COLO829 (cell line): ENCODE measurements around the gene TNFAIP8L3.
"Not testable (repeated sequence)": the region's sequence is repeated elsewhere in the genome, so short reads cannot be mapped to it uniquely, and the experiment has no call there.

ENCODE experiments used
- DNase-seq: peaks from one replicate; pipeline ENCODE4 v3.0.0; 2012; ENCODE audit warnings: low spot score

Gene TNFAIP8L3

GRCh38 chr15:51094606-51095569 lies at the start of gene TNFAIP8L3:
Gene TNFAIP8L3, minus strand, starts transcription at chr15:51094906. Its CDS starts 311 bp downstream, at chr15:51094595.
- no peak for DNase-seq

GRCh38 chr15:51144021-51144532 lies 49.4 kb upstream of the TNFAIP8L3 start:
- no peak for DNase-seq

GRCh38 chr15:51140347-51140746 lies 45.6 kb upstream of the TNFAIP8L3 start:
- DNase-seq = not testable (repeated sequence)

GRCh38 chr15:51139091-51139490 lies 44.4 kb upstream of the TNFAIP8L3 start:
- no peak for DNase-seq

GRCh38 chr15:51137880-51138430 lies 43.2 kb upstream of the TNFAIP8L3 start:
- DNase-seq = no peak

GRCh38 chr15:51137024-51137423 lies 42.3 kb upstream of the TNFAIP8L3 start:
- no peak for DNase-seq

GRCh38 chr15:51135276-51135675 lies 40.6 kb upstream of the TNFAIP8L3 start:
- no peak for DNase-seq

- no peak for DNase-seq
Observed at GRCh38 chr15:51134416-51135199, 39.9 kb upstream of the TNFAIP8L3 start.

GRCh38 chr15:51133140-51133765 lies 38.5 kb upstream of the TNFAIP8L3 start:
- no peak for DNase-seq

GRCh38 chr15:51132384-51133139 lies 37.9 kb upstream of the TNFAIP8L3 start:
- peak; percentile 34 for DNase-seq

- DNase-seq = no peak
Observed at GRCh38 chr15:51131596-51132290, 37.0 kb upstream of the TNFAIP8L3 start.

GRCh38 chr15:51130344-51130743 lies 35.6 kb upstream of the TNFAIP8L3 start:
- no peak for DNase-seq

- no peak for DNase-seq
Observed at GRCh38 chr15:51129535-51130188, 35.0 kb upstream of the TNFAIP8L3 start.

GRCh38 chr15:51128701-51129100 lies 34.0 kb upstream of the TNFAIP8L3 start:
- DNase-seq = no peak

GRCh38 chr15:51126842-51127241 lies 32.1 kb upstream of the TNFAIP8L3 start:
- no peak for DNase-seq

- DNase-seq = not testable (repeated sequence)
Observed at GRCh38 chr15:51123002-51123401, 28.3 kb upstream of the TNFAIP8L3 start.

GRCh38 chr15:51121631-51122225 lies 27.0 kb upstream of the TNFAIP8L3 start:
- DNase-seq = no peak

GRCh38 chr15:51121118-51121517 lies 26.4 kb upstream of the TNFAIP8L3 start:
- no peak for DNase-seq

GRCh38 chr15:51119120-51119519 lies 24.4 kb upstream of the TNFAIP8L3 start:
- DNase-seq = no peak
